ENCODE measurements around the gene SLC9B1. TPM values are rescaled to one million over a fixed set of nuclear protein-coding genes. Genes with fewer than 3 reads are reported as not detected.
"Not testable (repeated sequence)": the region's sequence is repeated elsewhere in the genome, so short reads cannot be mapped to it uniquely, and the experiment has no call there.

Gene SLC9B1
- total RNA-seq, 2 experiments from 2014 or later, result 3.6 to 3.7 TPM

DNA sequence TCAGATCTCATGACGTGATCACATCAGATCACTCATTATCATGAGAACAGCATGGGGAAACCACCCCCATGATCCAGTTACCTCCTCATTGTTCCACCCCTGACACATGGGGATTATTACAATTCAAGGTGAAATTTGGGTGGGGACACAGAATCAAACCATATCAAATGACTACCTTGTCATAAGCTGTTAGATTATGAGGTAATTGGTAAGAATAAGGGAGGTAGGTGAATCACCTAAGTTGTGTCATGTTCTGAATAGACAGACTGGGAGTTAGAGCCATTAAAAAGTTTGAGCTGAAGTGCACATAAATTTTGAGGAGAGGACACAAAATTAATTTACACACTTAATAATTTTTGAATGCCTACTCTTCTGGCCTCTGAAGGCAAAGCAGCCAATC, 24.7 kb downstream of the SLC9B1 start:
- Histone ChIP-seq H3K36me3 (ENCODE audit: insufficient read depth, low read length) (no peaks in the 10 kb centered on the region), H3K27ac (ENCODE audit: low read depth in 1 of 2, low read length in 2 of 2) (no peak overlapping the region), H3K27me3 (ENCODE audit: control insufficient read depth in 1 of 2, insufficient read depth in 2 of 2, low read length in 2 of 2) (no peaks in the 10 kb centered on the region), H3K4me3 (ENCODE audit: low read length) (no peak overlapping the region), H3K9me3 (ENCODE audit: control insufficient read depth in 1 of 2, insufficient read depth in 1 of 2, low read length in 2 of 2) (peaks cover 0 to 9% of the 10 kb centered on the region in 2 experiments), H3K4me1 (ENCODE audit: insufficient read depth, low read length) (no peaks in the 10 kb centered on the region)
- ATAC-seq (ENCODE audit: poor library complexity) (no peak), DNase-seq (no peak)
- H3K36me3 Mint-ChIP-seq (ENCODE audit: low read depth), result peaks cover 11% of the 10 kb centered on the region
- H3K4me3 Mint-ChIP-seq, result no peak overlapping the region
- intact Hi-C loops (cut with DNase I, micrococcal nuclease), result no loop called here
- ChIA-PET CTCF (no interaction called here), POLR2A (no interaction called here)
- H3K27me3 Mint-ChIP-seq, result no peaks in the 10 kb centered on the region
- H3K4me1 Mint-ChIP-seq (ENCODE audit: low read depth), result no peaks in the 10 kb centered on the region
- H3K27ac Mint-ChIP-seq, result no peak overlapping the region
- TF ChIP-seq, protein P1, sequence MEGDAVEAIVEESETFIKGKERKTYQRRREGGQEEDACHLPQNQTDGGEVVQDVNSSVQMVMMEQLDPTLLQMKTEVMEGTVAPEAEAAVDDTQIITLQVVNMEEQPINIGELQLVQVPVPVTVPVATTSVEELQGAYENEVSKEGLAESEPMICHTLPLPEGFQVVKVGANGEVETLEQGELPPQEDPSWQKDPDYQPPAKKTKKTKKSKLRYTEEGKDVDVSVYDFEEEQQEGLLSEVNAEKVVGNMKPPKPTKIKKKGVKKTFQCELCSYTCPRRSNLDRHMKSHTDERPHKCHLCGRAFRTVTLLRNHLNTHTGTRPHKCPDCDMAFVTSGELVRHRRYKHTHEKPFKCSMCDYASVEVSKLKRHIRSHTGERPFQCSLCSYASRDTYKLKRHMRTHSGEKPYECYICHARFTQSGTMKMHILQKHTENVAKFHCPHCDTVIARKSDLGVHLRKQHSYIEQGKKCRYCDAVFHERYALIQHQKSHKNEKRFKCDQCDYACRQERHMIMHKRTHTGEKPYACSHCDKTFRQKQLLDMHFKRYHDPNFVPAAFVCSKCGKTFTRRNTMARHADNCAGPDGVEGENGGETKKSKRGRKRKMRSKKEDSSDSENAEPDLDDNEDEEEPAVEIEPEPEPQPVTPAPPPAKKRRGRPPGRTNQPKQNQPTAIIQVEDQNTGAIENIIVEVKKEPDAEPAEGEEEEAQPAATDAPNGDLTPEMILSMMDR (IDR thresholded peaks at IDR 0.05), result no peak
- no peaks in the 10 kb centered on the region for H3K9me3 Mint-ChIP-seq

DNA sequence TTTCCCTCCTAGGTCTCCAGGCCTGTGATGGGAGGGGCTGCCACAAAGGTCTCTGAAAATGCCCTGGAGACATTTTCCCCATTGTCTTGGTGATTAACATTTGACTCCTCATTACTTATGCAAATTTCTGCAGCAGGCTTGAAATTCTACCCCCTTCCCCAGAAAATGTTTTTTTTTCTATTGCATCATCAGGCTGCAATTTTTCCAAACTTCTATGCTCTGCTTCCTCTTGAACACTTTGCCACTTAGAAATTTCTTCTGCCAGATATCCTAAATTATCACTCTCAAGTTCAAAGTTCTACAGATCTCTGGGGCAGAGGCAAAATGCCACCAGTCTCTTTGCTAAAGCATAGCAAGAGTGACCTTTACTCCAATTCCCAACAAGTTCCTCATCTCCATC, 25.5 kb downstream of the SLC9B1 start:
- H3K4me1 Mint-ChIP-seq (ENCODE audit: low read depth); H3K9me3 ChIP-seq (ENCODE audit: control insufficient read depth in 1 of 2, insufficient read depth in 1 of 2, low read length in 2 of 2); H3K4me3 ChIP-seq (ENCODE audit: low read length); H3K27ac Mint-ChIP-seq; ATAC-seq (ENCODE audit: poor library complexity); POLR2A ChIA-PET; CTCF ChIA-PET; DNase-seq; H3K27ac ChIP-seq (ENCODE audit: low read depth in 1 of 2, low read length in 2 of 2); H3K4me1 ChIP-seq (ENCODE audit: insufficient read depth, low read length); H3K27me3 ChIP-seq (ENCODE audit: control insufficient read depth in 1 of 2, insufficient read depth in 2 of 2, low read length in 2 of 2); H3K27me3 Mint-ChIP-seq; H3K4me3 Mint-ChIP-seq; H3K9me3 Mint-ChIP-seq; H3K36me3 ChIP-seq (ENCODE audit: insufficient read depth, low read length); intact Hi-C loops (cut with DNase I, micrococcal nuclease): not testable (repeated sequence)
- H3K36me3 Mint-ChIP-seq (ENCODE audit: low read depth), result peaks cover 17% of the 10 kb centered on the region

DNA sequence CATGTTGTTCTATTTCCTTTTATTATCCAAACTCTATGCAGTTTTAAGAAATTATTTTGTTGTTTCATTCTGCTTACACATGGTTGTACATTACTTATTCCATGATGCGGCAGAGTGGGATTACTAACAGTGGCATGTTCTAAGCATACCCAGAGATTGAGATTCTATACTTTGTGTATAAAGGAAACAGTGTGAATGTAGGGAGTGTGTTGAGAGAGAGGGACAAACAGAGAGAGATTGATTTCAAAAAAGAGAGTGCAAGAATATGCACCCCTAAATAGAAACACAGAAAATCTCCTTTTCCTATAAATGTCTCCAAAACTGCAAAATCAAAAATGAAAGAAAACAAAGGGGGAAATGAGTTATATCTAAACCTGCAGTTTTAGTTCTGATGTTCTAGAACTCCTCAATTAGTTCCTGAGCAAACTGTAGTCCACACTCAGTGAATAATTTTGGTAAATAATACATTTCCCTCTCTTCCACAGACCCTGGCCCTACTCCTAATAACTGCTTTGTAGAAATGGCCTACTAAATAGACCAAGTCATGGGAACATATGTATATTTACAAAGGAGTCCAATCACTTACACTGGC, 31.0 kb downstream of the SLC9B1 start:
- no peak overlapping the region for H3K4me3 ChIP-seq (ENCODE audit: low read length)
- peaks cover 27% of the 10 kb centered on the region for H3K36me3 Mint-ChIP-seq (ENCODE audit: low read depth)
- ChIA-PET CTCF (no interaction called here), POLR2A (no interaction called here)
- no peaks in the 10 kb centered on the region for H3K36me3 ChIP-seq (ENCODE audit: insufficient read depth, low read length)
- peaks cover 0 to 5% of the 10 kb centered on the region in 2 experiments for H3K9me3 ChIP-seq (ENCODE audit: control insufficient read depth in 1 of 2, insufficient read depth in 1 of 2, low read length in 2 of 2)
- intact Hi-C loops (cut with DNase I, micrococcal nuclease), result no loop called here
- no peaks in the 10 kb centered on the region for H3K4me1 ChIP-seq (ENCODE audit: insufficient read depth, low read length)
- H3K27ac Mint-ChIP-seq, result no peak overlapping the region
- no peaks in the 10 kb centered on the region for H3K4me1 Mint-ChIP-seq (ENCODE audit: low read depth)
- no peak overlapping the region for H3K27ac ChIP-seq (ENCODE audit: low read depth in 1 of 2, low read length in 2 of 2)
- no peaks in the 10 kb centered on the region for H3K27me3 Mint-ChIP-seq
- DNase-seq (no peak), ATAC-seq (ENCODE audit: poor library complexity) (no peak)
- H3K4me3 Mint-ChIP-seq, result no peak overlapping the region
- no peaks in the 10 kb centered on the region for H3K27me3 ChIP-seq (ENCODE audit: control insufficient read depth in 1 of 2, insufficient read depth in 2 of 2, low read length in 2 of 2)
- TF ChIP-seq, protein P1 (IDR thresholded peaks at IDR 0.05), result no peak
- H3K9me3 Mint-ChIP-seq, result no peaks in the 10 kb centered on the region

DNA sequence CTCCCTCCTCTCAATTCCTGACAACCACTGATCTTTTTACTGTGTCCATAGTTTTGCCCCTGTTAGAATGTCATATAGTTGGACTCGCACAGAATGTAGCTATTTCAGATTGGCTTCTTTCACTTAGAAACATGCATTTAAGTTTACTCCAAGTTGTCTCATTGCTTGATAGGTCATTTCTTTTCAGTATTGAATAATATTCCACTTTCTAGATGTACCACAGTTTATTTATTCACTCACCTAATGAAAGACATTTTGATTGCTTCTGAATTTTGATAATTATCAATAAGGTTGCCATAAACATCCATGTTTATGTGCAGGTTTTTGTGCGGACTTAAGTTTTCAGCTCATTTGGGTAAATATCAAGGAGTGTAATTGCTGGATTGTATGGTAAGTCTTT, 38.5 kb downstream of the SLC9B1 start:
- H3K36me3 Mint-ChIP-seq (ENCODE audit: low read depth), result peaks cover under 1% of the 10 kb centered on the region
- ChIA-PET POLR2A (no interaction called here), CTCF (no interaction called here)
- no peaks in the 10 kb centered on the region for H3K27me3 Mint-ChIP-seq
- H3K9me3 ChIP-seq (ENCODE audit: control insufficient read depth in 1 of 2, insufficient read depth in 1 of 2, low read length in 2 of 2), result no peaks in the 10 kb centered on the region
- no peak overlapping the region for H3K27ac Mint-ChIP-seq
- no peaks in the 10 kb centered on the region for H3K4me1 ChIP-seq (ENCODE audit: insufficient read depth, low read length)
- H3K4me3 Mint-ChIP-seq, result no peak overlapping the region
- H3K4me3 ChIP-seq (ENCODE audit: low read length), result no peak overlapping the region
- H3K27me3 ChIP-seq (ENCODE audit: control insufficient read depth in 1 of 2, insufficient read depth in 2 of 2, low read length in 2 of 2), result no peaks in the 10 kb centered on the region
- DNase-seq (no peak), ATAC-seq (ENCODE audit: poor library complexity) (no peak)
- no peaks in the 10 kb centered on the region for H3K36me3 ChIP-seq (ENCODE audit: insufficient read depth, low read length)
- intact Hi-C loops (cut with DNase I, micrococcal nuclease), result no loop called here
- no peaks in the 10 kb centered on the region for H3K4me1 Mint-ChIP-seq (ENCODE audit: low read depth)
- TF ChIP-seq, protein P1 (IDR thresholded peaks at IDR 0.05), result no peak
- peaks cover 3% of the 10 kb centered on the region for H3K9me3 Mint-ChIP-seq
- H3K27ac ChIP-seq (ENCODE audit: low read depth in 1 of 2, low read length in 2 of 2), result no peak overlapping the region

DNA sequence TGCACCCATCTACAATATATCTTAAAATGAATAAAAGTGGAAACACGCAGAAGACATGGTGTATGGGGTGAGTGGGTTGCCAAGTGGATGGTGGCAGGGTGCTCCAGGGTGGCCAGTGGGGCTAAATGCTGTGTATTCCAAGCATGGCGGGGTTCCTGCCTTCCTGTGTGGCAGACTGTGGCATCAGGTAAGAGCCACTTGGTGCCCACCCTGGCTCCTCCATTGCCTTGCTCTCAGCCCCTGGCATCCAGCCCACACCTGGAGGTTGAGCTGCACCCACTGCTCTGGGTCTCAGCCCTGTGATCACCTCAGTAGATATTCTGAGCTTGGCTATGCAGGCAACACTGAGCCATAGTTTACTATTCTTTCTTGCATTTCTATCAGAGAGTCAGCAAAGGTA, 57.7 kb downstream of the SLC9B1 start:
- H3K9me3 ChIP-seq (ENCODE audit: control insufficient read depth in 1 of 2, insufficient read depth in 1 of 2, low read length in 2 of 2); H3K27ac ChIP-seq (ENCODE audit: low read depth in 1 of 2, low read length in 2 of 2); DNase-seq; H3K27me3 ChIP-seq (ENCODE audit: control insufficient read depth in 1 of 2, insufficient read depth in 2 of 2, low read length in 2 of 2); H3K4me1 ChIP-seq (ENCODE audit: insufficient read depth, low read length); H3K4me3 Mint-ChIP-seq; intact Hi-C loops (cut with DNase I, micrococcal nuclease); CTCF ChIA-PET; H3K27me3 Mint-ChIP-seq; H3K4me3 ChIP-seq (ENCODE audit: low read length); H3K4me1 Mint-ChIP-seq (ENCODE audit: low read depth); POLR2A ChIA-PET; ATAC-seq (ENCODE audit: poor library complexity); H3K27ac Mint-ChIP-seq; H3K36me3 ChIP-seq (ENCODE audit: insufficient read depth, low read length); H3K9me3 Mint-ChIP-seq: not testable (repeated sequence)
- peaks cover 36% of the 10 kb centered on the region for H3K36me3 Mint-ChIP-seq (ENCODE audit: low read depth)
